Osteoblast (primary cell): ENCODE measurements around the gene GINS1. TPM values are rescaled to one million over a fixed set of nuclear protein-coding genes. Genes with fewer than 3 reads are reported as not detected.

Experiments used
- DNase-seq: peaks from one replicate; pipeline ENCODE4 v3.0.0; 2011; ENCODE audit warnings: low spot score, mixed read lengths; ENCODE audit not compliant: insufficient read length; ENCODE audit errors: missing footprints
- H2AFZ ChIP-seq: 2 replicates; pipeline ENCODE4 v1.6.0; 2011; ENCODE audit warnings: mild to moderate bottlenecking, low read length
- H3K27ac ChIP-seq: 2 replicates; pipeline ENCODE4 v1.5.1; 2011; ENCODE audit warnings: mild to moderate bottlenecking, low read depth, low read length, moderate library complexity
- H3K27me3 ChIP-seq: 2 replicates; pipeline ENCODE4 v1.6.0; 2012; ENCODE audit warnings: mild to moderate bottlenecking, control low read depth, inconsistent platforms, low read length, moderate library complexity; ENCODE audit not compliant: insufficient read depth
- H3K36me3 ChIP-seq: 2 replicates; pipeline ENCODE4 v1.5.1; 2011; ENCODE audit warnings: mild to moderate bottlenecking, low read length, control low read depth, moderate library complexity; ENCODE audit not compliant: insufficient read depth
- H3K4me1 ChIP-seq: 2 replicates; pipeline ENCODE4 v1.5.1; 2011; ENCODE audit warnings: mild to moderate bottlenecking, low read length, control low read depth, moderate library complexity; ENCODE audit not compliant: insufficient read depth
- H3K4me2 ChIP-seq: 2 replicates; pipeline ENCODE4 v1.6.0; 2011; ENCODE audit warnings: mild to moderate bottlenecking, low read length; ENCODE audit not compliant: insufficient read depth
- H3K4me3 ChIP-seq: fragments of 200-600 bp; sonication (generic); 3 replicates; pipeline ENCODE4 v1.5.1; 2012; ENCODE audit warnings: mild to moderate bottlenecking, low read length, inconsistent platforms; ENCODE audit not compliant: insufficient read depth
- H3K79me2 ChIP-seq: 2 replicates; pipeline ENCODE4 v1.6.0; 2012; ENCODE audit warnings: mild to moderate bottlenecking, low read length, control low read depth, inconsistent platforms; ENCODE audit not compliant: insufficient read depth
- H3K9me3 ChIP-seq: 2 replicates; pipeline ENCODE4 v1.5.1; 2011; ENCODE audit warnings: low read depth, low read length, control low read depth
- H4K20me1 ChIP-seq: 2 replicates; pipeline ENCODE4 v1.6.0; 2012; ENCODE audit warnings: mild to moderate bottlenecking, low read length, control low read depth; ENCODE audit not compliant: insufficient read depth
- CTCF ChIP-seq: IDR thresholded peaks from 2 replicates; pipeline ENCODE4 v1.5.1; 2011; ENCODE audit warnings: mild to moderate bottlenecking, low read depth, low read length, moderate library complexity; ENCODE audit errors: extremely low read depth
- total RNA-seq: library from RNA; depleted of rRNA; stranded (reverse); fragments of >200 nt; gene quantifications from 2 replicates; pipeline ENCODE4 v1.2.3, GENCODE V29; 2012

Gene GINS1
- total RNA-seq, 1 donor: 2.2 TPM

- Histone ChIP-seq H3K9me3 (no peaks in the 10 kb centered on the region), H3K79me2 (no peaks in the 10 kb centered on the region), H2AFZ (no peak overlapping the region)
These were observed 45.8 kb downstream of the GINS1 start for GRCh38 chr20:25453035-25453810.

GRCh38 chr20:25454153-25454900 is 46.9 kb downstream of the GINS1 start:
- no peak overlapping the region for H3K4me2 ChIP-seq
- no peaks in the 10 kb centered on the region for H3K79me2 ChIP-seq
- H4K20me1 ChIP-seq: no peaks in the 10 kb centered on the region
- no peak for TF ChIP-seq CTCF
- no peak for DNase-seq
- H3K27ac ChIP-seq: no peak overlapping the region
- no peaks in the 10 kb centered on the region for H3K27me3 ChIP-seq
- H3K4me3 ChIP-seq: no peak overlapping the region
- H2AFZ ChIP-seq: no peak overlapping the region
- no peaks in the 10 kb centered on the region for H3K9me3 ChIP-seq
- H3K4me1 ChIP-seq: no peaks in the 10 kb centered on the region
- H3K36me3 ChIP-seq: peaks cover 9% of the 10 kb centered on the region

More at GRCh38 chr20:25453035-25453810, 45.8 kb downstream of the GINS1 start:
- TF ChIP-seq CTCF: no peak
- Histone ChIP-seq H3K27me3 (no peaks in the 10 kb centered on the region), H4K20me1 (no peaks in the 10 kb centered on the region), H3K36me3 (peaks cover 9% of the 10 kb centered on the region), H3K4me1 (no peaks in the 10 kb centered on the region), H3K27ac (no peak overlapping the region), H3K4me2 (peak overlapping the region; percentile 56), H3K4me3 (no peak overlapping the region)
- peak; percentile 51 for DNase-seq

- Histone ChIP-seq H3K27ac (no peak overlapping the region), H4K20me1 (no peaks in the 10 kb centered on the region), H3K4me2 (no peak overlapping the region), H3K36me3 (peaks cover 20% of the 10 kb centered on the region), H3K79me2 (no peaks in the 10 kb centered on the region), H3K27me3 (no peaks in the 10 kb centered on the region), H2AFZ (no peak overlapping the region), H3K4me3 (no peak overlapping the region), H3K9me3 (no peaks in the 10 kb centered on the region), H3K4me1 (no peaks in the 10 kb centered on the region)
- peak; percentile 36 for DNase-seq
- no peak for TF ChIP-seq CTCF
These were observed 50.6 kb downstream of the GINS1 start for GRCh38 chr20:25457886-25458680.
